SK-N-SH (cell line): ENCODE measurements around the gene ARHGEF7. TPM values are rescaled to one million over a fixed set of nuclear protein-coding genes. Genes with fewer than 3 reads are reported as not detected.

Source experiments
- CTCF ChIA-PET: fragments of 300-600, 350-600 bp; formaldehyde crosslinking; extraction: SDS; loops from one replicate; lab custom pipeline; 2021; lab: Yijun Ruan, JAX
- POLR2A ChIA-PET: fragments of 350-600 bp; sonication (Branson Sonifier 250); formaldehyde crosslinking; extraction: SDS; loops from one replicate; lab custom pipeline; 2020; ENCODE audit warnings: antibody characterized with exemption, inconsistent platforms; lab: Yijun Ruan, JAX
- DNase-seq: peaks from one replicate; pipeline ENCODE4 v3.0.0; 2012
- H2AFZ ChIP-seq: fragments of 200-600 bp; sonication (generic); 2 replicates; pipeline ENCODE4 v1.8.1; 2016; ENCODE audit warnings: antibody characterized with exemption, mild to moderate bottlenecking, low read depth
- H3F3A ChIP-seq: fragments of 200-600 bp; sonication (generic); replicated peaks from 2 replicates; pipeline ENCODE3; 2016; ENCODE audit warnings: antibody characterized with exemption, mild to moderate bottlenecking; ENCODE audit not compliant: insufficient read depth
- H3K27ac ChIP-seq, 2 experiments: fragments of 200-500 bp in 1 of 2; fragments of 200-600 bp in 1 of 2; sonication (Bioruptor generic) in 1 of 2; sonication (generic), shearing (Covaris generic) in 1 of 2; 2 replicates each; pipeline versions ENCODE4 v1.5.1 to v1.6.1; 2014 to 2016; ENCODE audit warnings: low read depth in 2 of 2, inconsistent platforms in 1 of 2, low read length in 1 of 2, mild to moderate bottlenecking in 1 of 2, mixed read lengths in 1 of 2
- H3K27me3 ChIP-seq: fragments of 200-600 bp; sonication (generic), shearing (Covaris generic); 2 replicates; pipeline ENCODE4 v1.6.1; 2016; ENCODE audit warnings: mixed run types; ENCODE audit not compliant: insufficient read depth
- H3K36me3 ChIP-seq, 2 experiments: fragments of 200-500 bp in 1 of 2; fragments of 200-600 bp in 1 of 2; sonication (Bioruptor generic) in 1 of 2; sonication (generic) in 1 of 2; replicated peaks in 1 of 2; 2 replicates each; pipeline versions ENCODE3 to v1.5.1; 2014 to 2016; ENCODE audit warnings: low read length in 1 of 2, mild to moderate bottlenecking in 1 of 2; ENCODE audit not compliant: insufficient read depth in 2 of 2, control insufficient read depth in 1 of 2
- H3K4me1 ChIP-seq, 2 experiments: fragments of 200-500 bp in 1 of 2; fragments of 200-600 bp in 1 of 2; sonication (Bioruptor generic) in 1 of 2; sonication (generic), shearing (Covaris generic) in 1 of 2; 2 replicates each; pipeline versions ENCODE4 v1.5.1 to v1.6.1; 2014 to 2016; ENCODE audit warnings: low read depth in 1 of 2, low read length in 1 of 2, mixed run types in 1 of 2; ENCODE audit not compliant: insufficient read depth in 2 of 2, control insufficient read depth in 1 of 2
- H3K4me2 ChIP-seq: fragments of 200-600 bp; sonication (generic), shearing (Covaris generic); 2 replicates; pipeline ENCODE4 v1.6.1; 2017; ENCODE audit warnings: mixed run types
- H3K4me3 ChIP-seq, 2 experiments: fragments of 200-500 bp in 1 of 2; fragments of 200-600 bp in 1 of 2; sonication (Bioruptor generic) in 1 of 2; sonication (generic), shearing (Covaris generic) in 1 of 2; 2 replicates each; pipeline versions ENCODE4 v1.5.1 to v1.8.1; 2014 to 2016; ENCODE audit warnings: low read depth in 2 of 2, inconsistent platforms in 1 of 2, low read length in 1 of 2, mild to moderate bottlenecking in 1 of 2, mixed read lengths in 1 of 2, moderate library complexity in 1 of 2
- H3K79me2 ChIP-seq: fragments of 200-600 bp; sonication (generic); 2 replicates; pipeline ENCODE4 v1.8.1; 2017; ENCODE audit warnings: mild to moderate bottlenecking; ENCODE audit not compliant: insufficient read depth
- H3K9ac ChIP-seq: fragments of 200-600 bp; sonication (generic); 2 replicates; pipeline ENCODE4 v1.6.1; 2017; ENCODE audit warnings: mixed run types
- H3K9me2 ChIP-seq: fragments of 200-600 bp; sonication (generic); 2 replicates; pipeline ENCODE4 v1.6.1; 2017; ENCODE audit warnings: mixed run types
- H3K9me3 ChIP-seq: fragments of 200-600 bp; sonication (generic); 2 replicates; pipeline ENCODE4 v1.6.1; 2017; ENCODE audit warnings: mixed run types, mild to moderate bottlenecking, moderate library complexity
- H4K20me1 ChIP-seq: fragments of 200-600 bp; sonication (generic); 2 replicates; pipeline ENCODE4 v1.6.1; 2017; ENCODE audit warnings: mild to moderate bottlenecking, mixed run types; ENCODE audit not compliant: insufficient read depth
- ELF1 ChIP-seq: IDR thresholded peaks from 2 replicates; pipeline ENCODE4 v1.4.0; 2012
- EP300 ChIP-seq, 2 experiments: IDR thresholded peaks; 2 replicates each; pipeline versions ENCODE4 v1.4.0 to v1.6.1; 2012; ENCODE audit warnings: borderline replicate concordance in 1 of 2, low read depth in 1 of 2, low read length in 1 of 2
- EZH2phosphoT487 ChIP-seq: fragments of 200-600 bp; sonication (generic); IDR thresholded peaks from 2 replicates; pipeline ENCODE4 v1.6.1; 2017; ENCODE audit warnings: low read depth, mixed run types, mild to moderate bottlenecking, antibody characterized with exemption, moderate library complexity, borderline replicate concordance
- FOSL2 ChIP-seq: IDR thresholded peaks from 2 replicates; pipeline ENCODE4 v1.4.0; 2012; ENCODE audit warnings: low read depth, mild to moderate bottlenecking, moderate library complexity, borderline replicate concordance
- FOXJ3 ChIP-seq: sonication (generic); formaldehyde crosslinking; IDR thresholded peaks from 2 replicates; pipeline ENCODE4 v1.5.1; 2020; ENCODE audit warnings: mild to moderate bottlenecking, missing genetic modification reagents
- GATA2 ChIP-seq: sonication (generic); formaldehyde crosslinking; IDR thresholded peaks from 2 replicates; pipeline ENCODE4 v1.5.0; 2020; ENCODE audit warnings: mild to moderate bottlenecking, missing genetic modification reagents
- MXI1 ChIP-seq: IDR thresholded peaks from 2 replicates; pipeline ENCODE4 v1.6.1; 2012; ENCODE audit warnings: mild to moderate bottlenecking, low read depth, low read length, improper control_type of control experiment
- NFIC ChIP-seq: IDR thresholded peaks from 2 replicates; pipeline ENCODE4 v1.4.0; 2012; ENCODE audit warnings: borderline replicate concordance
- NRF1 ChIP-seq: IDR thresholded peaks from 2 replicates; pipeline ENCODE4 v1.6.1; 2012; ENCODE audit warnings: low read depth, mild to moderate bottlenecking, low read length
- POLR2AphosphoS5 ChIP-seq: IDR thresholded peaks from 2 replicates; pipeline ENCODE4 v1.6.1; 2012; ENCODE audit warnings: low read depth, low read length
- RAD21 ChIP-seq: IDR thresholded peaks from 2 replicates; pipeline ENCODE4 v1.6.1; 2012; ENCODE audit warnings: mild to moderate bottlenecking, low read length
- RCOR1 ChIP-seq: fragments of 150-350 bp; IDR thresholded peaks from 2 replicates; pipeline ENCODE4 v1.6.1; 2017; ENCODE audit warnings: antibody characterized with exemption, low read length
- RFX5 ChIP-seq: IDR thresholded peaks from 2 replicates; pipeline ENCODE4 v1.6.1; 2012; ENCODE audit warnings: mild to moderate bottlenecking, improper control_type of control experiment, low read length
- RXRA ChIP-seq: IDR thresholded peaks from 2 replicates; pipeline ENCODE4 v1.4.0; 2012; ENCODE audit warnings: low read depth, mild to moderate bottlenecking, borderline replicate concordance
- TEAD4 ChIP-seq: IDR thresholded peaks from 2 replicates; pipeline ENCODE4 v1.4.0; 2012; ENCODE audit warnings: mild to moderate bottlenecking, borderline replicate concordance; ENCODE audit not compliant: insufficient read depth
- WGBS: methylation state at CpG from one replicate; pipeline ENCODE4 v1.1.6; 2017; ENCODE audit warnings: low lambda C conversion rate; 5-methylcytosine and 5-hydroxymethylcytosine counted together
- polyA plus RNA-seq, 3 experiments: library from polyadenylated mRNA; depleted of rRNA; stranded (reverse); fragments of >200 nt; gene quantifications; 2 replicates each; pipeline ENCODE4 v1.2.3, GENCODE V29; 2012
- TF ChIP-seq, protein P1 (sequence below): fragments of 150-350 bp; IDR thresholded peaks from 2 replicates; pipeline ENCODE4 v1.6.1; 2017; ENCODE audit warnings: antibody characterized with exemption, low read length, low read depth, borderline replicate concordance
- TF ChIP-seq, protein P2 (sequence below): IDR thresholded peaks from 2 replicates; pipeline ENCODE4; 2012
- TF ChIP-seq, protein P3 (sequence below): IDR thresholded peaks from 2 replicates; pipeline ENCODE4 v1.4.0; 2012; ENCODE audit warnings: low read depth, borderline replicate concordance
- TF ChIP-seq, protein P4 (sequence below): IDR thresholded peaks from 2 replicates; pipeline ENCODE4 v1.6.1; 2012; ENCODE audit warnings: mild to moderate bottlenecking, low read depth, low read length, moderate library complexity
- TF ChIP-seq, protein P5 (sequence below): IDR thresholded peaks from 2 replicates; pipeline ENCODE4 v1.4.0; 2012; ENCODE audit warnings: low read depth, borderline replicate concordance

ARHGEF7 gene
- polyA plus RNA-seq, 1 of the 3 experiments (the other 2 are of a cell fraction): 21.6 TPM

DNA sequence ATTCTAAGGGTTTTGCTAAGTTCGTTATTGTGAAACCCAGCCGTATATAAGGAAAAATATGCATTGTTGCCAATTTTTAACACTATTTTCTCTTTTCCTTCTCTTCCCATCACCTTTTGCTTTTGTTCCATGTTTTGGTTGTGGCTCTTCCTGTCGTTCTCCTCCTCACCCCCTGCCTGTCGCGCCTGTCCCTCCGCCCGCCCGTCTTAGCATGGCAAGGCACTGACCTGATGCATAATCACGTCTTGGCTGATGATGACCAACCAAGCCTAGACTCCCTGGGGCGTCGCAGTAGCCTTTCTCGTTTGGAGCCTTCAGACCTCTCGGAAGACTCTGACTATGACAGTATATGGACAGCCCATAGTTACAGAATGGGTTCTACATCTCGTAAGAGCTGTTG lies 176.8 kb downstream of the ARHGEF7 start:
- WGBS: 96% methylated on average over 14 of the region's 14 CpGs
- CTCF ChIA-PET: interaction anchor here (1.6 kb wide), 1 partner anchor 11 kb away, joined by 4 read pairs; no protein-coding TSS in a partner anchor

More for the DNA sequence above, 176.8 kb downstream of the ARHGEF7 start:
- no peak overlapping the region for H3K27ac ChIP-seq
- peaks cover 0 to 7% of the 10 kb centered on the region in 2 experiments; a peak in 1 of 4 replicates for H3K4me1 ChIP-seq
- no peak overlapping the region for H3K9ac ChIP-seq
- no peaks in the 10 kb centered on the region for H3K79me2 ChIP-seq
- no peaks in the 10 kb centered on the region for H3K27me3 ChIP-seq
- peaks cover 5 to 78% of the 10 kb centered on the region in 2 experiments for H3K36me3 ChIP-seq
- no peaks in the 10 kb centered on the region for H4K20me1 ChIP-seq
- no peaks in the 10 kb centered on the region for H3K9me3 ChIP-seq
- H3F3A ChIP-seq: no peaks in the 10 kb centered on the region
- TF ChIP-seq EP300 (IDR thresholded peaks at IDR 0.05; ENCODE audit: borderline replicate concordance in 1 of 2, low read depth in 1 of 2, low read length in 1 of 2) (no peak), POLR2AphosphoS5 (no peak), FOXJ3 (CRISPR knock-in tag) (no peak), NFIC (no peak), TEAD4 (no peak), RFX5 (no peak), EZH2phosphoT487 (no peak), RCOR1 (no peak), NRF1 (no peak), RXRA (no peak), MXI1 (no peak), GATA2 (CRISPR knock-in tag) (no peak), ELF1 (no peak), RAD21 (no peak), FOSL2 (no peak)
- TF ChIP-seq, protein P1, sequence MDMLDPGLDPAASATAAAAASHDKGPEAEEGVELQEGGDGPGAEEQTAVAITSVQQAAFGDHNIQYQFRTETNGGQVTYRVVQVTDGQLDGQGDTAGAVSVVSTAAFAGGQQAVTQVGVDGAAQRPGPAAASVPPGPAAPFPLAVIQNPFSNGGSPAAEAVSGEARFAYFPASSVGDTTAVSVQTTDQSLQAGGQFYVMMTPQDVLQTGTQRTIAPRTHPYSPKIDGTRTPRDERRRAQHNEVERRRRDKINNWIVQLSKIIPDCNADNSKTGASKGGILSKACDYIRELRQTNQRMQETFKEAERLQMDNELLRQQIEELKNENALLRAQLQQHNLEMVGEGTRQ: no peak
- TF ChIP-seq, protein P2, sequence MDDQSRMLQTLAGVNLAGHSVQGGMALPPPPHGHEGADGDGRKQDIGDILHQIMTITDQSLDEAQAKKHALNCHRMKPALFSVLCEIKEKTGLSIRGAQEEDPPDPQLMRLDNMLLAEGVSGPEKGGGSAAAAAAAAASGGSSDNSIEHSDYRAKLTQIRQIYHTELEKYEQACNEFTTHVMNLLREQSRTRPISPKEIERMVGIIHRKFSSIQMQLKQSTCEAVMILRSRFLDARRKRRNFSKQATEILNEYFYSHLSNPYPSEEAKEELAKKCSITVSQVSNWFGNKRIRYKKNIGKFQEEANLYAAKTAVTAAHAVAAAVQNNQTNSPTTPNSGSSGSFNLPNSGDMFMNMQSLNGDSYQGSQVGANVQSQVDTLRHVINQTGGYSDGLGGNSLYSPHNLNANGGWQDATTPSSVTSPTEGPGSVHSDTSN: no peak
- TF ChIP-seq, protein P3, sequence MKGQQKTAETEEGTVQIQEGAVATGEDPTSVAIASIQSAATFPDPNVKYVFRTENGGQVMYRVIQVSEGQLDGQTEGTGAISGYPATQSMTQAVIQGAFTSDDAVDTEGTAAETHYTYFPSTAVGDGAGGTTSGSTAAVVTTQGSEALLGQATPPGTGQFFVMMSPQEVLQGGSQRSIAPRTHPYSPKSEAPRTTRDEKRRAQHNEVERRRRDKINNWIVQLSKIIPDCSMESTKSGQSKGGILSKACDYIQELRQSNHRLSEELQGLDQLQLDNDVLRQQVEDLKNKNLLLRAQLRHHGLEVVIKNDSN: no peak
- TF ChIP-seq, protein P4, sequence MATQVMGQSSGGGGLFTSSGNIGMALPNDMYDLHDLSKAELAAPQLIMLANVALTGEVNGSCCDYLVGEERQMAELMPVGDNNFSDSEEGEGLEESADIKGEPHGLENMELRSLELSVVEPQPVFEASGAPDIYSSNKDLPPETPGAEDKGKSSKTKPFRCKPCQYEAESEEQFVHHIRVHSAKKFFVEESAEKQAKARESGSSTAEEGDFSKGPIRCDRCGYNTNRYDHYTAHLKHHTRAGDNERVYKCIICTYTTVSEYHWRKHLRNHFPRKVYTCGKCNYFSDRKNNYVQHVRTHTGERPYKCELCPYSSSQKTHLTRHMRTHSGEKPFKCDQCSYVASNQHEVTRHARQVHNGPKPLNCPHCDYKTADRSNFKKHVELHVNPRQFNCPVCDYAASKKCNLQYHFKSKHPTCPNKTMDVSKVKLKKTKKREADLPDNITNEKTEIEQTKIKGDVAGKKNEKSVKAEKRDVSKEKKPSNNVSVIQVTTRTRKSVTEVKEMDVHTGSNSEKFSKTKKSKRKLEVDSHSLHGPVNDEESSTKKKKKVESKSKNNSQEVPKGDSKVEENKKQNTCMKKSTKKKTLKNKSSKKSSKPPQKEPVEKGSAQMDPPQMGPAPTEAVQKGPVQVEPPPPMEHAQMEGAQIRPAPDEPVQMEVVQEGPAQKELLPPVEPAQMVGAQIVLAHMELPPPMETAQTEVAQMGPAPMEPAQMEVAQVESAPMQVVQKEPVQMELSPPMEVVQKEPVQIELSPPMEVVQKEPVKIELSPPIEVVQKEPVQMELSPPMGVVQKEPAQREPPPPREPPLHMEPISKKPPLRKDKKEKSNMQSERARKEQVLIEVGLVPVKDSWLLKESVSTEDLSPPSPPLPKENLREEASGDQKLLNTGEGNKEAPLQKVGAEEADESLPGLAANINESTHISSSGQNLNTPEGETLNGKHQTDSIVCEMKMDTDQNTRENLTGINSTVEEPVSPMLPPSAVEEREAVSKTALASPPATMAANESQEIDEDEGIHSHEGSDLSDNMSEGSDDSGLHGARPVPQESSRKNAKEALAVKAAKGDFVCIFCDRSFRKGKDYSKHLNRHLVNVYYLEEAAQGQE: no peak
- TF ChIP-seq, protein P5, sequence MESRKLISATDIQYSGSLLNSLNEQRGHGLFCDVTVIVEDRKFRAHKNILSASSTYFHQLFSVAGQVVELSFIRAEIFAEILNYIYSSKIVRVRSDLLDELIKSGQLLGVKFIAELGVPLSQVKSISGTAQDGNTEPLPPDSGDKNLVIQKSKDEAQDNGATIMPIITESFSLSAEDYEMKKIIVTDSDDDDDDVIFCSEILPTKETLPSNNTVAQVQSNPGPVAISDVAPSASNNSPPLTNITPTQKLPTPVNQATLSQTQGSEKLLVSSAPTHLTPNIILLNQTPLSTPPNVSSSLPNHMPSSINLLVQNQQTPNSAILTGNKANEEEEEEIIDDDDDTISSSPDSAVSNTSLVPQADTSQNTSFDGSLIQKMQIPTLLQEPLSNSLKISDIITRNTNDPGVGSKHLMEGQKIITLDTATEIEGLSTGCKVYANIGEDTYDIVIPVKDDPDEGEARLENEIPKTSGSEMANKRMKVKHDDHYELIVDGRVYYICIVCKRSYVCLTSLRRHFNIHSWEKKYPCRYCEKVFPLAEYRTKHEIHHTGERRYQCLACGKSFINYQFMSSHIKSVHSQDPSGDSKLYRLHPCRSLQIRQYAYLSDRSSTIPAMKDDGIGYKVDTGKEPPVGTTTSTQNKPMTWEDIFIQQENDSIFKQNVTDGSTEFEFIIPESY: no peak
- POLR2A ChIA-PET: no interaction called here
- H3K4me2 ChIP-seq: no peak overlapping the region
- no peaks in the 10 kb centered on the region for H3K9me2 ChIP-seq
- H2AFZ ChIP-seq: no peak overlapping the region
- H3K4me3 ChIP-seq: no peak overlapping the region
- no peak for DNase-seq
